NCI-H446 (cell line): ENCODE results near the gene TMED8.
A peak's percentile ranks its signal among the peaks of the same experiment; 100 is the strongest.
"Not testable (repeated sequence)": the region's sequence is repeated elsewhere in the genome, so short reads cannot be mapped to it uniquely, and the experiment has no call there.

Source experiments
- DNase-seq, 2 experiments: peaks; one replicate each; lab custom pipeline; 2025; lab: John Stamatoyannopoulos, UW

TMED8 gene, protein sequence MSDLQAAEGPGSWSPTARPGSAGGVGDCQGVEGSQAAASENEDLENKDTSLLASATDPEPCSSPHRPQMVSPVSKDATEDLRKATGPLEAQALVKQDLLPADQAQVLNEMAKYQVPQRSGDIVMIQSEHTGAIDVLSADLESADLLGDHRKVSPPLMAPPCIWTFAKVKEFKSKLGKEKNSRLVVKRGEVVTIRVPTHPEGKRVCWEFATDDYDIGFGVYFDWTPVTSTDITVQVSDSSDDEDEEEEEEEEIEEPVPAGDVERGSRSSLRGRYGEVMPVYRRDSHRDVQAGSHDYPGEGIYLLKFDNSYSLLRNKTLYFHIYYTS

DNA sequence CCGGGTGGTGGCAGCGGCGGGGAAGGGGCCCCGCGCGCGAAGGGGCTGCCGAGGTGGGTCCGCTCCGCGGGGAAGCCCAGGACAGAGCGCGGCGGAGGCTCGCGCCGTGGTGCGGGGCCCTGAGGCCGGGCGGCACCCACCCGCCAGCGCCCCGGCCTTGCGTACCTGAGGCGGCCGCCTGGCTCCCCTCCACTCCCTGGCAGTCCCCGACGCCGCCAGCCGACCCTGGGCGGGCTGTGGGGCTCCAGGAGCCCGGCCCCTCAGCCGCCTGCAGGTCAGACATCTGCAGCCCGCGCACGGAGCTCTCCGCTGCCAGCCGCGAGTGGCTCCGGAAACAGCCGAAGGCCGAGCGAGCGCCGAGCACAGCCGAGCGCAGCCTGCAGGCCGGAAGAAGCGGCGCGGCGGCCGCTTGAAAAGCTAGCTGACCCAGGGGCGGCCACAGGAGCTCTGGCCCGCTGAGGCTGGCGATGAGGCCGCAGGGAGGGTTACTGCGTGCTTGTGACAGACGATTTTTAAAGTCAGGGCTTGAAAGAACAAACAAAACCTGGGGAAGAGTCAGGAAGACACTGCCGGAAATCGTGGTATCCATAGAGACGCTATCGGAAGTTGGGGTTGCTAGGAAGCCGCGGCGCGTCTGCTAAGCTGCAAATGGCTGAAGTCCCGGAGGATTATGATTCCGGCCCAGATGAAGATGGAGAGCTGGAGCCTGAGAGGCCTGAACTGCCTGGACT lies at the start of gene TMED8, which contains the start of gene SAMD15:
TMED8 (minus strand) TSS at position 324 of the 731 bp plus-strand sequence; CDS start at position 283, 41 bp downstream.
SAMD15 (plus strand) TSS at position 609 of the 731 bp plus-strand sequence; CDS start at position 649, 40 bp downstream.
- DNase-seq = peak; percentile 73 to 83

DNA sequence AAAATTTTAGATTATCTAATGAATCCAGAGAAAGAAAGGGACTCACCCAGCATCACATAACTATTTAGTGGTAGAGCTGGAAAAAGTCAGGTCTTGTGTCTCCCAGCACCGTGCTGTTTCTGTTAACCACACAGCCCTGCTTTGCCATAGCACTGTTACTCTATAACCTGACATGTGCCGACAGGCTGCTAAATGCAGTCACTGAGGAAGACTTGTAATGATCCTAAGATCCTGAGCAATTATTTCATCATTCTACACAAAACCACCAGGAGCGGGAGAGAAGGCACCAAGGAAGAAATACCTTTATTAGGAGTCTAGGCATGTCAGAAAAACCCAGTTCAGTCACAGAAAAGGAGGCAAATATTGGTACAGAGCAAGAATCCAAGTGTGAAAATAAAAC lies 49.5 kb upstream of the TMED8 start:
- no peak for DNase-seq

DNA sequence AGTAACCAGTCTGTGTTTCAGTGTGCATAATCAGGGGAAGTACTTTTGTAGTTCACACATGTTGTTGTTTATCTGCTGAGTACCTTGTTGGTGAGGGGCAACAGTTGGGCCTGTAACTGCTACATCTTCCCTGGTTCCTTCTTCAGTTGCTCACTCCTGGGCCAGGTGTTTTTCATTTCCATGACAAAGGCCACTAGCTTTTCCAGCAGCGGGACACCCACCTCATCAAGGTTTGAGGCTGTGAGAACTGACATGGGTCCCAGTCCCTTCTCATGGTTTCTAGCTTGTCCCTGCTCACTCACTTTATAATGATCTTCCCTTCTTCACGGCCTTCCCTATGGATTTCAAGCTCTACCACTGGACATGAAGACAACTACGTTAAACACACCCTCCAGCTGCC lies 48.0 kb upstream of the TMED8 start:
- DNase-seq = no peak

DNA sequence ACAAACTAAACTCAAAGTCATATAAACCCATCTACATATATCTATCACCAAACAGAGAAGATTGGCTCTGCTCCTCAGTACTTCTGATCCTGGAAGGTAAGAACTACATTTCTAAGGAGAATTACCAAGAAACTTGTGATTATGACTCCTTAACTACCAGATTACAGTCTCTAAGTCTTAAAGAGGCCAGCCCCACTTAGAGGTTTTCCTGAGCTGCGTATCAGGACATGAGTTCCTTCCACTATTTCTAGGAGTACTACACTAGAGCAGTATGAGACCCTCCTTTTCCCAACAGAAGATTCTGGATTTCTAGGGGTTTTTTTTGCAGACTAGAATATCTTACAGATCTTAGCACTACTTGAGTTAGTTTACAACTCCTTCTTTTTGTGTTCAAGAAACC lies 46.5 kb upstream of the TMED8 start, which contains the start of gene NOXRED1:
NOXRED1 (minus strand) TSS at position 101 of the 400 bp plus-strand sequence. CDS start 634 bp downstream, outside the sequence.
- DNase-seq = no peak

DNA sequence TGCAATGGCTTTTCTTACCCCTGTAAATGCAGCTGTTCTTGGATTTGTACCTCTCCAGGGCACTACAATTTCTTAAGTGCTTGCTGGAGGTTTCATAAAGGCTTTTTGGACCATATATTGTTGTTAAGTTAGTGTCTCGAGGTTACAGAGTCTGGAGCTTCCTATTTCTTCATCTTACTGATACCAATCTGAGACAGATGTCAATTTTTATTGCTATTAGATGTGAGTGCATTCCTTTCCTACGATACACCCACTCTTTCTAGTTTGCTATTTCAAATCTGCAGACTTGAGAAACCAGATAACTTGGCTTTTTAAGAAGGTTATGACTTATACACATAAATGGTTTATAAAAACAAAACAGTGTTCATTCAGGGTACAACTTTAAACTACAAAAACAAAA lies 44.3 kb upstream of the TMED8 start:
- DNase-seq = no peak

DNA sequence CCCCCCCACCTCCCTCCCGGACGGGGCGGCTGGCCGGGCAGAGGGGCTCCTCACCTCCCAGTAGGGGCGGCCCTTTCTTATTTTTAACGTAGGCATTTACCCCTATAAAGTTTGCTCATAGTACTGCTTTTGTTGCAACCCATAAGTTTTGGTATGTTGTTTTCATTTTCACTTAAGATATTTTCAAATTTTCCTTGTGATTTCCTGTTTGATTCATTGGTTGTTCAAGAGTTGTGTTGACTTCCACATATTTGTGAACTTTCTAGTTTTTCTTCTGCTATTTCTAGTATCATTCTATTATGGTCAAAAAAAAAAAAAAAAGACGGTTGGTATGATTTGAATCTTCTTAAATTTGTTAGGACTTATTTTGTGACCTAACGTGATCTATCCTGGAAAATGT lies 39.9 kb upstream of the TMED8 start:
- DNase-seq = no peak

DNA sequence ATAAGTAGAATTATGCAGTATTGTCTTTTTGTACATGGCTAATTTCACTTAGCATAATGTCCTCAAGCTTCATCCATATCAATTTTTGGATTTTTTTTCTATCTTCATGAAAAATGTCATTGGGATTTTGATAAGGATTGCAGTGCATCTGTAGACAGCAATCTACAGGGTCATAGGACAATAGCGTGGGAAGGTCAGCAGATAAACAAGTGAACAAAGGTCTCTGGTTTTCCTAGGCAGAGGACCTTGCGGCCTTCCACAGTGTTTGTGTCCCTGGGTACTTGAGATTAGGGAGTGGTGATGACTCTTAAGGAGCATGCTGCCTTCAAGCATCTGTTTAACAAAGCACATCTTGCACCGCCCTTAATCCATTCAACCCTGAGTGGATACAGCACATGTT lies 39.2 kb upstream of the TMED8 start:
- DNase-seq = not testable (repeated sequence)

DNA sequence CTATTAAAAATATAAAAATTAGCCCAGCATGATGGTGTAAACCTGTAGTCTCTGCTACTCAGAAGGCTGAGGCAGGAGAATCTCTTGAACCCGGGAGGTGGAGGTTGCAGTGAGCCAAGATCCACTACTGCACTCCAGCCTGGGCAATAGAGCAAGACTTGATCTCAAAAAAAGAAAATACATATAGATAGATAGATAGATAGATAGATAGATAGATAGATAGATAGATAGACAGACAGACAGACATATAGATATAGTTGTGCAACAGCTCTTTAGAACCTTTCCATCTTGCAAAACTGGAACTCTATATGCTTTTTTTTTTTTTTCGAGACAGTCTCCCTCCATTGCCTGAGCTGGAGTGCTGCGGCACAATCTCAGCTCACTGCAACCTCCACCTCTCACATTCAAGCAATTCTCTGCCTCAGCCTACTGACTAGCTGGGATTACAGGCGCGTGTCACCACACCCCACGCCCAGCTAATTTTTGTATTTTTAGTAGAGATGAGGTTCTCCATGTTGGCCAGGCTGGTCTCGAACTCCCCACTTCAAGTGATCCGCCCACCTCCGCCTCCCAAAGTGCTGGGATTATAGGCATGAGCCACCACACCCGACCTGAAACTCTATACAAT lies 38.6 kb upstream of the TMED8 start:
- not testable (repeated sequence) for DNase-seq

DNA sequence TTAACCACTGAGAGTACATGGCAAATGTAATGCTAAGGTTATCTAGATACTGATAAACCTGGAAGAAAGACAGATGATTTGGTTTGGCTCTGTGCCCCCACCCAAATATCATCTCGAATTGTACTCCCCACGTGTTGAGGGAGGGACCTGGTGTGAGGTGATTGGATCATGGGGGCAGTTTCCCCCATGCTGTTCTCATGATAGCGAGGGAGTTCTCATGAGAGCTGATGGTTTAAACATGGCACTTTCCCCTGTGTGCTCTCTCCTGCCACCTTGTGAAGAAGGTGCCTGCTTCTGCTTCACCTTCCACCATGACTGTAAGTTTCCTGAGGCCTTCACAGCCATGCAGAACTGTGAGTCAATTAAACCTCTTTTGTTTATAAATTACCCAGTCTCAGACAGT lies 32.2 kb upstream of the TMED8 start:
- DNase-seq = peak in 1 of 2 experiments; percentile 28

DNA sequence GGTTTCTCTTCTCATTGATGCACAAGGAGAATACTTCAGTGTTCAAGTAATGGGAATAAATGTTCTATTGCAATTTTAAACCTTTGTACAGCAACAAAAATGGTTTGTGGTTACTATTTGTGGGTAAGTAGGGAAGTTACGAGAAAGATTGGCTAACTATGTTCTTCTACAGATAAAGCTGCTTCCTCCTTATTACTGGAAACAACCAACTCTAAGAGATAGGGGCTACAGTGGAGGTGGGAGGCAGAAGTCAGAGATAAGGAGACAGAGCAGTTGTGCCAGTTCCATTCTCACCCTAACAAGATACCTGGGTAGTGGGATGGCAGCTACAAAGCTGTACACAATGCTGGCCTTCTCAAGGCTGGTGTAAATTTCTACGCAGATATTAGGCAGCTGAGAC lies 30.3 kb upstream of the TMED8 start:
- DNase-seq = no peak

DNA sequence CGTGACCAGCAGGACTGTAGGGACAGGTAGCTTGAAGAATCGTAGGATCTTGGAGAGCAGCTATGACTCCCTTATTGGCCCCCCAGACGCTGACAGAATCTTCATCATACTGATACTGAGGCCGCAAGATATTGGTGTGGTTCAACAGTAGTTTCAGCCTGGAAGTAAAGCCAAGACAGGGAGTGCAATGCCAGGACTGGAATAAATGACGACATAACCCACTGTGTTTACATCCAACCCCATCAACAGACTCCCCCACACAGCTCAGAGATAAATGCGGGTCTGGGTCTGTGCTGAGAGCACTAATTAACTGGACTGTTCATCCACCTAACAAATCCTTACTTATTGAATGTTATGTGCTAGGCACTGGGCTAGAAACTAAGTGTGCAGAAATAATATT lies 29.8 kb upstream of the TMED8 start:
- no peak for DNase-seq

DNA sequence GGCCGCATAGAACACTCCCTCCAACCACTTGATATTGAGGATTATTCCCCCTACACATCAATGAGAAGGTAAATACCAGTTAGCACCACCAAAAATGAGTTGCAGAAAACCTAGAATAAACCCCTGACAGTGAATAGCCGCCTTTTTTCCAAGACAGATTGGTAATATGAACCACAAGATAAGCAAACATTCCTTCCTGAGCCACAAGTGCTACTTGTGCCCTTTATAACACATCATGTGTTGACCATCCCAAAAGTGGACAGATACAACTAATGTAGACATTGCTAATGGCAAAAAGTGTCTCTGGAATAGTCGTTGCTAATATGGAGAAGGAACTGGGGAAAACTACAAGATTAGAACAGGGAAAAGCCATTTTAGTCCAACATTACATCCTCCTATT lies 29.2 kb upstream of the TMED8 start:
- DNase-seq = no peak

DNA sequence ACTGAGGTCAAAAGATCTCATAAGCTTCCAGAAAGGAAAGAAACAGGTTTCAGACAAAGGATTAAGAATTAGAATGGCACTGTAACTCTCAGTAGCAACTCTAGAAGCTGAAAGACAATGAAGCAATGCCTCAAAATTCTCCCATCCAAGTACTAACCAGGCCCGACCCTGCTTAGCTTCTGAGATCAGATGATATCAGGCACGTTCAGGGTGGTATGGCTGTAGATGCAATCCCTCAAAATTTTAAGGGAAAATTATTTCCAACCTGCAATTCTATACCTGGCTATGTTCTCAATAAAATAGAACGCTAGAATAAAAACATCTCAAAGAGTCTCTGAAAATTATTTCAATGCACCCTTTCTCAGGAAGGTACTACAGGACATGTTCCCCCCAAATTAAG lies 26.9 kb upstream of the TMED8 start:
- no peak for DNase-seq

DNA sequence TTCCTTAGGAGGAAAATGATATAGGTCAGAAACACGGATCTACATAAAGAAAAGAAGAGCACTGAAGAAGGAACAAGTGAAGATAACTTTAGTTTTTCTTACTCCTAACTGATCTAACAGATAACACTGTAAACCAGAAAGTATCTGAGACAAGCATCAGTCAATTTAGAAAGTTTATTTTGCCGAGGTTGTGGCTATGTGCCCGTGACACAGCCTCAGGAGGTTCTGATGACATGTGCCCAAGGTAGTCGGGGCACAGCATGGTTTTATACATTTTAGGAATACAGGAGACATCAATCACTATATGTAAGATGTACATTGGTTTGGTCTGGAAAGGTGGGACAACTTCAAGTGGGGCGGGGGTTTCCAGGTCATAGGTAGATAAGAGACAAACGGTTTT lies 23.3 kb upstream of the TMED8 start:
- no peak for DNase-seq

DNA sequence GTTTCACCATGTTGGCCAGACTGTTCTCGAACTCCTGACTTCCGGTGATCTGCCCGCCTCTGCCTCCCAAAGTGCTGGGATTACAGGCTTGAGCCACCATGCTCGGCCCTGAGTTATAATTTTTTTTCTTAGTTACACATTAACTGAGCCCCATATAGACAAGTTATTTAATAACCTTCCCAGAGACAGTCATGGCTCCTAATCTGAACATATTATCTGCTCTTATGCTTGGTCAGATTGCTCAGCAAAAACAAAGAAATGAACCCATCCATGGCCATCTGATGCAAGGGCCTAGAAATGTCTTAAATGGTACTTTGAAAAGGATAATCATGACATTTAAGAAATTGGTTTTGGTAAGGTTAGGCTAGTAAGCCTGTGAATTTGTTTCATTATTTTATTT lies 13.3 kb upstream of the TMED8 start:
- DNase-seq = no peak

DNA sequence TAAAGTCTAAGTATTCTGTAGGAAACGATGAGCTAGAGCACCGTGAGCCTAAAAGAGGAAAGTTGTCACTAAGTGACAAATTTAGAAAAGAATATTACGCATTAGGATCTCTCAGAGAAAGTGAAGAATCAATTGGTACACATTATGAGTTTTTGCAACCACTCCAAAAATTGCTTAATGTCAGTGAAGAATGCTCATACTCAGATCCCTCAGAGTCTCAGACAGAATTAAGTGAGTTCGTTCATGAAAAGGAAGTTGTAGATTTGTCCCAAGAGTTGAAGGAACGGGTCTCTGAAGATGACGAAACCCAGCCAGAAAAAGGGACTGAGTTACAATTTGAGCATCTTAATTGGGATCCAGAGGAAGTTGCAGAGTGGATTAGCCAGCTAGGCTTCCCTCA lies 1.8 kb upstream of the TMED8 start:
- DNase-seq = no peak

DNA sequence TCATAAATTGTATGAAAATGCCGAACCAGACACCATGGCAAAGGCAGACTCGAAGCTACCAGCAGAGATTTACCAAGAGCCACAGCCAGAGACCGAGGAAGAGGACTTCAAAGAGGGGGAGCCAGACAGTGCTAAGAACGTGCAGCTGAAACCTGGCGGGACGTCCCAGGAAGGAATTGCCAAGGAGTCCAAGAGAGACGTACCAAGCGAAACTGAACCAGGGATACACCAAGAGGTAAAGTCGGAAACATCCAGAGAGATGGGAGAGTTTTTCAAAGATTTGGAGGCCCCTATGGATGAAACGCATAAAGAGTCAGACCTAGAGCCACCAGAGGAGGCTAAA lies 579 bp upstream of the TMED8 start:
- DNase-seq = no peak

DNA sequence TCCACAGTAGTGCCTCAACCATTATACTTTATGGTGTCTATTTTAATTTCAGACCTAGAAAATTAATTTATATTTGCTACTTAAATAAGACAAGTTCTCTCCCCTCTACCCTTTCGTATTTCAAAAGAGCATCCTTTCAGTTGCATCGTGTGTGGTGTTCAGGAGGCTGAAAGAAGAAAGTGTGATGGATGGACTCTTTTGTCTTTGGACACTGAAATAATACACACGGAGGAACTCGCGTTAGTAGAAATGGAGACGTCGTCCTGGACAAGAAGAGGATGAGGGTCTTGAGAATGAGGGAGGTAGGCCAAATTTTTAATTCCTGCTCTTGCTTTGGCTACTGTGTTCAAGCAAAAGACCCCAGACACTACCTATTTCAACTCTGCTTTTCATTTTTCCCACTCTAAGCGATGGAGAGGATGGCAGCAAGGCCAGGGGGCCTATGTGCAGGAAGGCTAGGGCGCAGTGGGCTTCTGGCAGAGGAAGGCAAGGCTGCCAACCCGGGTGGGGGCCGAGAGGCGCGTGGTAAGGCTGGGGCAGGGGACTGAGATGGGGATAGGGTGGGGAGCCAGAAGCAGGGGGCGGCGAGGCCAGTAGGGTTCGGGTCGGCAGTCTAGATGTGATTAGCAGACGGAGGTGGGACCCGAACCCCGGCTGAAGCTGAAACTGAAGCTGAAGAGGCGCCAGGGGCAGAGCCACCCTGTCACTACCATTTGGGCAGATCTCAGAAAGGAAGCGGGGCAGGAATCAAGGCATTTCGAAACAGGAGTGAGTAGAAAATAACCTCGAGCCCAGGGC lies 722 bp downstream of the TMED8 start:
- no peak for DNase-seq

DNA sequence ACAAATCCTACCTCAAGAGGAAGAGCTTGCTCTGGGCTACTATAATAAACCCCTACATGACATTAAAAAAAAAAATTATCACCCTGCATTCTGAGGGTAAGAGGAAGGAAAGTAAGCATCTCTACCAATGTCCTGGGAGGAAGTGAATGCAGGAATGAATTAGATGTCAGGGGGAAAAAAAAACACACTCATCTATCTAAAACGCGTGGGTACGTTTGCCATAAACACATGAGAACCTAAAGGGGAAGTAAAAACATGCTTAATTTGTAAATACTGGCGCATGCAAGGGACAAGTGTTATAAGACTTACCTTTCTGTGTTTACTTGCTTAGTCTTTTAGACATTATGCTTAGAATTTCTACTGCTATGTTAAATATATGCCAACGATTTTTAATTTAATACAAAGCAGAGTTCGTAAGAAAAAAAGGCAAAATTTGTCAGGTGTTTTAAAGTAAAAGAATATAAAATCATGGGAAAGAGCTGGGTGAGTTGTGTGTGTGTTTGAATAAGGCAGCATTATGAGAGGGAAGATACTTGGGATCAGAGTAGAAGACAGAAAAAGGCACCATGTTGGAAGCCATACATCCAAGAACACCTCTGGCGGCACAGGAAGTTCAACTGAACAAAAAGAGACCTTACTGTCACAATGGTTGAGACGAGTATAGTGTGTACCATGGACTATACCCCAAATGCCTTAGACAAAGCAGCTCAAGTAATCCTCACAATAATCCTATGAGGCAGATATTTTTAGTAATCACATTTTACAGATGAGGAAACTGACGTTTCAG lies 1.5 kb downstream of the TMED8 start:
- no peak for DNase-seq

DNA sequence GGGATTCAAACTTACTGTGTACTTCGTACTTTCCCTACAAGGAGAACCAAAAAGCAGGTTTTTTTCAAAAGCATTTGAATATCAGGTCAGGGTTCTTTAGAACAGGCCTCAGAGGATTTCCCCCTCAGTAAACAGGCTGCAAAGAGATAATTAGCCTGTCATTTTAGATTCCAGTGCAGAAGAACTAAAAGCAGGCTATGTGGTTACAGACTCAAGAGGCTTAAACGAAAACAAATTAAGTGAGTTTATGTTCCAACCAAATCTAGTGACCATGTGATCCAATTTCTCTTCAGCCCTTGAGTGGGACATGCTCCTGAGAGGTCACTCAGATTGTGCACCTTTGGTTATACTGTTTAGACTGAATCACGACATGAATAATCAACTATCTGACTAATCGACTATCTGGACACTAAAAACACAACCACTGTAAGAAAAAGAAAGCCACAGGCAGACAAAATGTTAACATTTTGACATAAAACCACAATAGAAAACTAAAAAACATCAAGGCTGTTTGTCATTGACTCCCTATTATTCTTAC lies 4.5 kb downstream of the TMED8 start:
- no peak for DNase-seq

DNA sequence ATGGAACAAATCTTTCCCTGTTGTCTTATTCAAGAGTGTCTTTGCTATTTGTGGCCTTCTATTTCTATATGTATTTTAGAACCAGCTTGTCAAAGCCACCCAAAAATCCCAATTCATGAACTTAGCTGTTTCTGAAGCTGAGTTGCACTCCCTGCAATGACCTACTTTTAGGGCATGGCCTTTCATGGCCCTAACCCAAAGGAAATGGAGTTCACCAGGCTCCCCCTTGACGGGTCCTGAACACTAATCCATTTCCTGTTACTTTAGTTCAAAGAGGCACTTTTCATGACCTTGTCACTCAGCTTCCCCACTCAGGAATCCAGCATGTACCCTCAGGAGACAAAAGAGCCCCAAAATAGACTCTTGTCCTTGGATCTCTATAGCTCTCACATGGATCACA lies 7.6 kb downstream of the TMED8 start:
- no peak for DNase-seq
